ENCODE measurements around the gene ARFIP1. TPM values are rescaled to one million over a fixed set of nuclear protein-coding genes. Genes with fewer than 3 reads are reported as not detected.

The ARFIP1 gene
- total RNA-seq, 4 donors from 2014 or later: 26.3 to 36.1 (median 30.6) TPM

GRCh38 chr4:152937336-152938236 lies 157.8 kb downstream of the ARFIP1 start:
- peak overlapping the region; percentile 64 to 75 (median 68) for H3K4me3 ChIP-seq
- no peaks in the 10 kb centered on the region for H3K9me3 ChIP-seq
- peaks cover 20 to 37% (median 35%) of the 10 kb centered on the region in 4 donors for H3K4me1 ChIP-seq
- peak overlapping the region; percentile 42 to 62 (median 54) for H3K27ac ChIP-seq (replicated peaks in 1 of 4)
- under 1% methylated on average over 18 of the region's 91 CpGs for WGBS
- no peaks in the 10 kb centered on the region for H3K36me3 ChIP-seq
- DNase-seq (ENCODE audit: extremely low spot score): no peak
- peaks cover 0 to 52% (median 12%) of the 10 kb centered on the region in 4 donors for H3K27me3 ChIP-seq
- TF ChIP-seq POLR2AphosphoS5 (IDR thresholded peaks at IDR 0.05) (no peak), POLR2A (IDR thresholded peaks at IDR 0.05; ENCODE audit: low read depth) (no peak), CTCF (IDR thresholded peaks at IDR 0.05) (no peak), EP300 (IDR thresholded peaks at IDR 0.05) (no peak)
- intact Hi-C loops (cut with DNase I): no loop called here

DNA sequence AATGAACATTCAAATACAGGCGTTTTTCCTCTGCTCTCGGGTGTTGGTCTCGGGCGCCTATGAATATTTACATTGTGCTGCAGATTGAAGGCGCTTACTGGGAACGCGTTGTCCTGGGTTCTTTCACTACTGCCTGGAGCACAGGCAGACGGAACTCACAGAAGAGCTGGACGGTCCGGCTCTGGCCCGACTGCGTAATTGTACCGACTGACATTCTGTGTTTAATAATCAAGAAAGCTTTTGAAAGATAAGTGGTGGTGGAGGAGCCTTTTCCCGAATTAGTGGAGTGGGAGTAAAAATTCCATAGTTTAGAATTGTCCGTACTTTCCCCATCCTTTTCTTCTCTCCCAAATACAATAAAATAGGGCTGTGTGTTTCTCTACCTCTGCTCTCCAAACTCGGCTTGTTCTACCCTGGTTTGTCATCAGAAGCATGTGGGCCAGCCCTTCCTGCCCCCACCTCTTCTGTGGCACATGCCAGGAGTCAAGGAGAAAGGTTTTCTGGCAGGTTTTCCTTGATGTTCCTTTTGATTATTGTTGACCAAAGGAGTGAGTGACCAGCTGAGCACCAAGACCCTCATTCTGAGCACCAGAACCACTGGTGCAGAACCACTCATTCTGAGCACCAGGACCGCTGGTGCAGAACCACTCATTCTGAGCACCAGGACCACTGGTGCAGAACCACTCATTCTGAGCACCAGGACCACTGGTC lies 158.6 kb downstream of the ARFIP1 start:
- WGBS: 13% methylated on average over 17 of the region's 17 CpGs

DNA sequence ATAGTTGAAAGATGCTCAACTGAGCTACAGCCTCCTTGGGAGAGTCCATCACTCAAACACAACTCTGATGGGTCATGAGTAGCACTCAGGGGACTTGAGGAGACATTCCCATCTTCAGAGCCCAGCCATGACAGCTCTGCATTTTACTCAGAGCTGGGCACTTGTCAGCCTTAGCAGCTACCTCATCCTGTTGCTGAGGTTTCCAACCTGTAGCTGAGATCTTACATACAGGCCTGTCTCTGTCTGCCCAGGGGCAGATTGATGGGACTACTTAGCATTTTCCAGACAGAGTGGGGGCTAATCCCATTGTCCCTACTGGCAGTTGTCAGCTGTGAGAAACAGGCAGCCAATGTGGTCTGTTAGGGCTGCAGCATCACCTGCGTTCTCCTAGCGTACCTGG lies 159.9 kb downstream of the ARFIP1 start:
- Histone ChIP-seq H3K4me3 (no peak overlapping the region), H3K4me1 (peaks cover 20 to 37% (median 35%) of the 10 kb centered on the region in 4 donors), H3K27ac (replicated peaks in 1 of 4) (no peak overlapping the region), H3K9me3 (no peaks in the 10 kb centered on the region), H3K36me3 (no peaks in the 10 kb centered on the region), H3K27me3 (peaks cover 0 to 52% (median 12%) of the 10 kb centered on the region in 4 donors)
- 100% methylated on average over 2 of the region's 2 CpGs for WGBS
- DNase-seq (ENCODE audit: extremely low spot score): no peak
- intact Hi-C loops (cut with DNase I): no loop called here
- TF ChIP-seq CTCF (IDR thresholded peaks at IDR 0.05): no peak
- TF ChIP-seq EP300 (IDR thresholded peaks at IDR 0.05): no peak
- no peak for TF ChIP-seq POLR2A (IDR thresholded peaks at IDR 0.05; ENCODE audit: low read depth)
- TF ChIP-seq POLR2AphosphoS5 (IDR thresholded peaks at IDR 0.05): no peak

More for the DNA sequence above, 158.6 kb downstream of the ARFIP1 start:
- Histone ChIP-seq H3K27me3 (peaks cover 0 to 52% (median 12%) of the 10 kb centered on the region in 4 donors), H3K4me1 (peaks cover 20 to 37% (median 35%) of the 10 kb centered on the region in 4 donors), H3K27ac (replicated peaks in 1 of 4) (peak overlapping the region; percentile 11 to 62 (median 42)), H3K4me3 (peak overlapping the region; percentile 64 to 75 (median 68)), H3K36me3 (no peaks in the 10 kb centered on the region), H3K9me3 (no peaks in the 10 kb centered on the region)
- no peak for DNase-seq (ENCODE audit: extremely low spot score)
- TF ChIP-seq CTCF (IDR thresholded peaks at IDR 0.05) (no peak), POLR2A (IDR thresholded peaks at IDR 0.05; ENCODE audit: low read depth) (no peak), POLR2AphosphoS5 (IDR thresholded peaks at IDR 0.05) (no peak), EP300 (IDR thresholded peaks at IDR 0.05) (no peak)
- intact Hi-C loops (cut with DNase I): no loop called here

DNA sequence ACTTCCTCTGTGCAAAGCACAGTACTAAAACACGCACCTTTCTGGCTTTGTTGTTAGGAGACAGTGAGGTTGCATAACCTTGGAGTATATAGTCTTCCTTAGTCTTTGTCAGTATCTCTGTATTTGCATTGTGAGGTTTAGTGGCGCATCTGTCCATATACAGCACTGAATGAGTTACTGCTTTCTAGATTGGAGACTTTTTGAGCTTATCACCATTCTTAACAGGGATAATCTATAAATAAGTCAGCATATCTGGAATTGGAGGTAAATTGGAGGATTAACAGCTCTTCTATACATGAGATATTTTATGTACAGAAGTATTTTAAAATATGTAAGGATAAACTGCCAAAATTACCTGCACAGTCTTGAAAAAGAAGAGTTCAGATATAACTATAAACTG lies 160.7 kb downstream of the ARFIP1 start:
- H3K36me3 ChIP-seq: no peaks in the 10 kb centered on the region
- WGBS: 95% methylated on average over 2 of the region's 2 CpGs
- H3K27me3 ChIP-seq: peaks cover 0 to 47% (median 12%) of the 10 kb centered on the region in 4 donors
- no peak overlapping the region for H3K4me3 ChIP-seq
- no peak overlapping the region for H3K27ac ChIP-seq (replicated peaks in 1 of 4)
- TF ChIP-seq CTCF (IDR thresholded peaks at IDR 0.05) (no peak), EP300 (IDR thresholded peaks at IDR 0.05) (no peak), POLR2AphosphoS5 (IDR thresholded peaks at IDR 0.05) (no peak), POLR2A (IDR thresholded peaks at IDR 0.05; ENCODE audit: low read depth) (no peak)
- H3K4me1 ChIP-seq: peaks cover 20 to 37% (median 35%) of the 10 kb centered on the region in 4 donors
- H3K9me3 ChIP-seq: no peaks in the 10 kb centered on the region
- intact Hi-C loops (cut with DNase I): no loop called here
- no peak for DNase-seq (ENCODE audit: extremely low spot score)
